HEK293 (cell line): ENCODE data around the gene TEX2.

Experiments
- CTCF ChIA-PET: fragments of 350-600 bp; formaldehyde crosslinking; extraction: SDS; loops from one replicate; lab custom pipeline; 2021; ENCODE audit warnings: antibody characterized with exemption; lab: Yijun Ruan, JAX
- POLR2A ChIA-PET: fragments of 300-600 bp; formaldehyde crosslinking; extraction: SDS; loops from one replicate; lab custom pipeline; 2020; ENCODE audit warnings: antibody characterized with exemption, inconsistent platforms; lab: Yijun Ruan, JAX
- H3K27ac ChIP-seq: fragments of 200-500 bp; sonication (Bioruptor generic); 2 replicates; pipeline ENCODE4 v1.5.1; 2014; ENCODE audit warnings: low read depth, low read length, control low read depth, inconsistent platforms; ENCODE audit errors: extremely low read depth
- H3K36me3 ChIP-seq, 2 experiments: fragments of 200-500 bp in 1 of 2; sonication (Bioruptor generic) in 1 of 2; 1 replicate in 1 of 2; 2 replicates in 1 of 2; pipeline ENCODE4 v1.5.1; 2014 to 2017; ENCODE audit warnings: inconsistent platforms in 2 of 2, low read length in 2 of 2; ENCODE audit not compliant: control insufficient read depth in 2 of 2, insufficient read depth in 1 of 2
- H3K4me1 ChIP-seq: fragments of 200-500 bp; sonication (Bioruptor generic); 2 replicates; pipeline ENCODE4 v1.5.1; 2014; ENCODE audit warnings: mild to moderate bottlenecking, low read length, inconsistent platforms; ENCODE audit not compliant: control insufficient read depth, insufficient read depth
- H3K4me3 ChIP-seq: 2 replicates; pipeline ENCODE4 v1.5.1; 2011; ENCODE audit warnings: low read depth, mild to moderate bottlenecking, control low read depth, low read length, moderate library complexity
- H3K9me3 ChIP-seq: fragments of 200-500 bp; sonication (Bioruptor generic); 2 replicates; pipeline ENCODE4 v1.5.1; 2014; ENCODE audit warnings: low read depth, low read length, inconsistent platforms; ENCODE audit not compliant: control insufficient read depth, insufficient read depth
- GLI4 ChIP-seq: fragments of 450-650 bp; formaldehyde crosslinking; IDR thresholded peaks from 2 replicates; pipeline ENCODE4 v1.5.1; 2016; ENCODE audit warnings: missing biosample characterization, missing genetic modification characterization
- KLF16 ChIP-seq: fragments of 450-650 bp; formaldehyde crosslinking; IDR thresholded peaks from 2 replicates; pipeline ENCODE4 v1.5.1; 2017; ENCODE audit warnings: missing biosample characterization, missing genetic modification characterization
- MZF1 ChIP-seq: fragments of 450-650 bp; formaldehyde crosslinking; IDR thresholded peaks from 2 replicates; pipeline ENCODE4 v1.5.1; 2017; ENCODE audit warnings: missing biosample characterization, missing genetic modification characterization, borderline replicate concordance
- PRDM1 ChIP-seq: fragments of 450-650 bp; formaldehyde crosslinking; IDR thresholded peaks from 2 replicates; pipeline ENCODE4; 2016; ENCODE audit warnings: missing biosample characterization, missing genetic modification characterization
- RBAK ChIP-seq: fragments of 450-650 bp; formaldehyde crosslinking; IDR thresholded peaks from 2 replicates; pipeline ENCODE4 v1.5.1; 2016; ENCODE audit warnings: missing biosample characterization, missing genetic modification characterization
- SETDB1 ChIP-seq: IDR thresholded peaks from one replicate; pipeline ENCODE4 v1.6.1; 2017; ENCODE audit warnings: mild to moderate bottlenecking, low read length, moderate library complexity, mixed read lengths; ENCODE audit not compliant: insufficient read length
- TRIM28 ChIP-seq: IDR thresholded peaks from 2 replicates; pipeline ENCODE4 v1.6.1; 2011; ENCODE audit warnings: low read length, control low read depth, borderline replicate concordance
- ZBTB1 ChIP-seq: fragments of 450-650 bp; formaldehyde crosslinking; IDR thresholded peaks from 2 replicates; pipeline ENCODE4 v1.5.1; 2016; ENCODE audit warnings: missing biosample characterization, missing genetic modification characterization
- ZFP3 ChIP-seq: fragments of 450-650 bp; formaldehyde crosslinking; IDR thresholded peaks from 2 replicates; pipeline ENCODE4 v1.5.1; 2016; ENCODE audit warnings: low read depth, missing biosample characterization, missing genetic modification characterization
- ZNF146 ChIP-seq: fragments of 450-650 bp; formaldehyde crosslinking; IDR thresholded peaks from 2 replicates; pipeline ENCODE4 v1.5.1; 2016; ENCODE audit warnings: missing biosample characterization, missing genetic modification characterization
- ZNF155 ChIP-seq: fragments of 450-650 bp; formaldehyde crosslinking; IDR thresholded peaks from 2 replicates; pipeline ENCODE4 v1.5.1; 2016; ENCODE audit warnings: missing biosample characterization, missing genetic modification characterization
- ZNF324 ChIP-seq: fragments of 450-650 bp; formaldehyde crosslinking; IDR thresholded peaks from 2 replicates; pipeline ENCODE4 v1.5.1; 2016; ENCODE audit warnings: missing biosample characterization, missing genetic modification characterization
- ZNF48 ChIP-seq: fragments of 450-650 bp; formaldehyde crosslinking; IDR thresholded peaks from 2 replicates; pipeline ENCODE4 v1.5.1; 2016; ENCODE audit warnings: missing biosample characterization, missing genetic modification characterization
- ZNF626 ChIP-seq: fragments of 450-650 bp; sonication (Bioruptor Pico); formaldehyde crosslinking; IDR thresholded peaks from 2 replicates; pipeline ENCODE4 v1.5.1; 2018; ENCODE audit warnings: missing biosample characterization, missing genetic modification characterization, inconsistent platforms
- ZNF660 ChIP-seq: fragments of 450-650 bp; IDR thresholded peaks from 2 replicates; pipeline ENCODE4 v1.5.1; 2018; ENCODE audit warnings: missing biosample characterization, mild to moderate bottlenecking, missing genetic modification characterization
- TF ChIP-seq, protein P1 (sequence below): fragments of 450-650 bp; formaldehyde crosslinking; IDR thresholded peaks from 2 replicates; pipeline ENCODE4 v1.5.1; 2016; ENCODE audit warnings: missing biosample characterization, missing genetic modification characterization
- TF ChIP-seq, protein P2 (sequence below): fragments of 450-650 bp; formaldehyde crosslinking; IDR thresholded peaks from 2 replicates; pipeline ENCODE4 v1.5.1; 2016; ENCODE audit warnings: missing biosample characterization, missing genetic modification characterization
- TF ChIP-seq, protein P3 (sequence below): fragments of 450-650 bp; IDR thresholded peaks from 2 replicates; pipeline ENCODE4 v1.5.1; 2018; ENCODE audit warnings: missing biosample characterization, mild to moderate bottlenecking, missing genetic modification characterization
- TF ChIP-seq, protein P4 (sequence below): fragments of 450-650 bp; formaldehyde crosslinking; IDR thresholded peaks from 2 replicates; pipeline ENCODE4 v1.5.1; 2016; ENCODE audit warnings: missing biosample characterization, missing genetic modification characterization
- TF ChIP-seq, protein P5 (sequence below): fragments of 450-650 bp; IDR thresholded peaks from 2 replicates; pipeline ENCODE4 v1.5.1; 2018; ENCODE audit warnings: missing biosample characterization, missing genetic modification characterization

The TEX2 gene

DNA sequence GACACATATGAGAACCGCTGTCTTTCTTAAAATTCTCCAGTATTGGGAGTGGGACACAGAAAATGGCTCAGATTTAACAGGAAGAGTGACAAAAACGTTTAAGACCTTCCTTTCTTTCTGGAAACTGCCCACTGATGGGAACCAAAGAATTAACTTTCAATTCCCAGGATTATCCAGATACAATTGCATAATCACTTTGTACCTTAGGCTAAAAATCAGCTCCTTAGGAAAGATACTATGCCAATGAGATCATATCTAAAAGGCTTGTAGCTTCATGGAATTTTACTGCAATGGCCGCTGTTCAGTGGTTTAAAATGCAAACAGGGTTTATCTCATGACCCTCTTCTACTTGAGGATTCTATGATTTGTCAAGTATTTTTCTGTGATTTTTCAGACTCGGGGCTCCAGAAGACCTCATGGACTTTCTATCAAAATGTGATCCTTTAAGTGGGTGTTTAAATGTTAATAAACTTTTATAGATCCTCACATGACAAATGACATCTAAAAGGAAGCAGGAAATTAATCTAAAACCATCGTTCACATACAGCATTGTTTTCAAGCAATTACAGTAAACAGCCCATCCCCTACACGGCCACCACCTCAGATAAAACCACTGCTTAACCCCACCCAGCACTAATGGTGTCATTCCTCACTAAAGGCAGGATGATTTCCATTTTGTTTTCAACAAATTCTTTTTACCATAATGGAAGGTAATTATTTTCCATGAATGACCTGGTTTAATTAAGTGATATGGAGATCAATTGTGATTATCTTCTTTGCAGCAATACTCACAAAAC lies 101.5 kb downstream of the TEX2 start:
- H3K36me3 ChIP-seq: peaks cover 0 to 9% of the 10 kb centered on the region in 2 experiments; a peak in 2 of 3 replicates
- ChIA-PET POLR2A (interaction anchor here (0.6 to 3.7 kb wide), 2 partner anchors 16 to 45 kb away, joined by 8 to 15 read pairs; no protein-coding TSS in a partner anchor), CTCF (interaction anchor here (0.7 to 1.5 kb wide), 3 partner anchors 126 to 137 kb away, joined by 3 read pairs; no protein-coding TSS in a partner anchor)
- no peak overlapping the region for H3K27ac ChIP-seq
- TF ChIP-seq, protein P1, sequence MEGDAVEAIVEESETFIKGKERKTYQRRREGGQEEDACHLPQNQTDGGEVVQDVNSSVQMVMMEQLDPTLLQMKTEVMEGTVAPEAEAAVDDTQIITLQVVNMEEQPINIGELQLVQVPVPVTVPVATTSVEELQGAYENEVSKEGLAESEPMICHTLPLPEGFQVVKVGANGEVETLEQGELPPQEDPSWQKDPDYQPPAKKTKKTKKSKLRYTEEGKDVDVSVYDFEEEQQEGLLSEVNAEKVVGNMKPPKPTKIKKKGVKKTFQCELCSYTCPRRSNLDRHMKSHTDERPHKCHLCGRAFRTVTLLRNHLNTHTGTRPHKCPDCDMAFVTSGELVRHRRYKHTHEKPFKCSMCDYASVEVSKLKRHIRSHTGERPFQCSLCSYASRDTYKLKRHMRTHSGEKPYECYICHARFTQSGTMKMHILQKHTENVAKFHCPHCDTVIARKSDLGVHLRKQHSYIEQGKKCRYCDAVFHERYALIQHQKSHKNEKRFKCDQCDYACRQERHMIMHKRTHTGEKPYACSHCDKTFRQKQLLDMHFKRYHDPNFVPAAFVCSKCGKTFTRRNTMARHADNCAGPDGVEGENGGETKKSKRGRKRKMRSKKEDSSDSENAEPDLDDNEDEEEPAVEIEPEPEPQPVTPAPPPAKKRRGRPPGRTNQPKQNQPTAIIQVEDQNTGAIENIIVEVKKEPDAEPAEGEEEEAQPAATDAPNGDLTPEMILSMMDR (tag by site-specific recombination): no peak
- TF ChIP-seq SETDB1 (no peak), ZNF146 (no peak), ZNF155 (tag by site-specific recombination) (no peak), GLI4 (tag by site-specific recombination) (no peak), ZNF660 (0 out of 2 replicates have a peak, but pooled peaks have one; percentile 33), RBAK (no peak), PRDM1 (tag by site-specific recombination) (peak; percentile 73), ZNF48 (tag by site-specific recombination) (no peak)
- no peaks in the 10 kb centered on the region for H3K9me3 ChIP-seq
- no peaks in the 10 kb centered on the region for H3K4me1 ChIP-seq
- H3K4me3 ChIP-seq: no peak overlapping the region

DNA sequence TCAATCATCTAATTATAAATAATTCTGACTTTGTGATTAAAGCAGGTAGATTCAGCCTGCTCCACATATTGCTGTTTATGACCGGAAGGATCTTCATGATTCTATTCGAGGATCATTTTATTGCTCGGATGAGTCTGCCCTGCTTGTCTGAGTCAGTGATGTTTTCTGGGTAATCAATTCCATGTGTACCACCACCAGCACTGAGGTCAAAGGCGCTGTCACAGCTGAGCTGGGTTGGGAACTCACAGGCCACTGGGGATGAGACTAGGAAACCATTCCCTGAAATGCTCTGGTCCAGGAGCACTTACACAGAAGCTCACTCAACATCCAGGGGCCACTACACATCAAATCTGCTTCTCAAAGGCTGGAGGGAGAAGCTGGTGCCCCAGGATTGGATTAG lies 102.7 kb downstream of the TEX2 start:
- Histone ChIP-seq H3K4me1 (no peaks in the 10 kb centered on the region), H3K27ac (no peak overlapping the region), H3K4me3 (no peak overlapping the region), H3K9me3 (no peaks in the 10 kb centered on the region), H3K36me3 (peaks cover 0 to 3% of the 10 kb centered on the region in 2 experiments; a peak in 2 of 3 replicates)
- TF ChIP-seq TRIM28 (no peak), ZFP3 (tag by site-specific recombination) (no peak), MZF1 (tag by site-specific recombination) (no peak), KLF16 (no peak), ZBTB1 (tag by site-specific recombination) (no peak)
- TF ChIP-seq, protein P2, sequence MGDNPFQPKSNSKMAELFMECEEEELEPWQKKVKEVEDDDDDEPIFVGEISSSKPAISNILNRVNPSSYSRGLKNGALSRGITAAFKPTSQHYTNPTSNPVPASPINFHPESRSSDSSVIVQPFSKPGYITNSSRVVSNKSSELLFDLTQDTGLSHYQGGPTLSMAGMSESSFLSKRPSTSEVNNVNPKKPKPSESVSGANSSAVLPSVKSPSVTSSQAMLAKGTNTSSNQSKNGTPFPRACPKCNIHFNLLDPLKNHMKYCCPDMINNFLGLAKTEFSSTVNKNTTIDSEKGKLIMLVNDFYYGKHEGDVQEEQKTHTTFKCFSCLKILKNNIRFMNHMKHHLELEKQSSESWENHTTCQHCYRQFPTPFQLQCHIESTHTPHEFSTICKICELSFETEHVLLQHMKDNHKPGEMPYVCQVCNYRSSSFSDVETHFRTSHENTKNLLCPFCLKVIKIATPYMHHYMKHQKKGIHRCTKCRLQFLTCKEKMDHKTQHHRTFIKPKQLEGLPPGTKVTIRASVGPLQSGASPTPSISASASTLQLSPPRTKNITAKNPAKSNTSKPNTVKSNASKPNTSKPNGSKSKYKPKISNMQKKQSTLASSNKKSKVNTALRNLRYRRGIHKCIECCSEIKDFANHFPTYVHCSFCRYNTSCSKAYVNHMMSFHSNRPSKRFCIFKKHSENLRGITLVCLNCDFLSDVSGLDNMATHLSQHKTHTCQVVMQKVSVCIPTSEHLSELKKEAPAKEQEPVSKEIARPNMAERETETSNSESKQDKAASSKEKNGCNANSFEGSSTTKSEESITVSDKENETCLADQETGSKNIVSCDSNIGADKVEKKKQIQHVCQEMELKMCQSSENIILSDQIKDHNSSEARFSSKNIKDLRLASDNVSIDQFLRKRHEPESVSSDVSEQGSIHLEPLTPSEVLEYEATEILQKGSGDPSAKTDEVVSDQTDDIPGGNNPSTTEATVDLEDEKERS (tag by site-specific recombination): no peak
- CTCF ChIA-PET: interaction anchor here (0.6 to 1.1 kb wide), 3 partner anchors 26 to 611 kb away, joined by 3 to 4 read pairs (median 3); no protein-coding TSS in a partner anchor
- POLR2A ChIA-PET: no interaction called here

DNA sequence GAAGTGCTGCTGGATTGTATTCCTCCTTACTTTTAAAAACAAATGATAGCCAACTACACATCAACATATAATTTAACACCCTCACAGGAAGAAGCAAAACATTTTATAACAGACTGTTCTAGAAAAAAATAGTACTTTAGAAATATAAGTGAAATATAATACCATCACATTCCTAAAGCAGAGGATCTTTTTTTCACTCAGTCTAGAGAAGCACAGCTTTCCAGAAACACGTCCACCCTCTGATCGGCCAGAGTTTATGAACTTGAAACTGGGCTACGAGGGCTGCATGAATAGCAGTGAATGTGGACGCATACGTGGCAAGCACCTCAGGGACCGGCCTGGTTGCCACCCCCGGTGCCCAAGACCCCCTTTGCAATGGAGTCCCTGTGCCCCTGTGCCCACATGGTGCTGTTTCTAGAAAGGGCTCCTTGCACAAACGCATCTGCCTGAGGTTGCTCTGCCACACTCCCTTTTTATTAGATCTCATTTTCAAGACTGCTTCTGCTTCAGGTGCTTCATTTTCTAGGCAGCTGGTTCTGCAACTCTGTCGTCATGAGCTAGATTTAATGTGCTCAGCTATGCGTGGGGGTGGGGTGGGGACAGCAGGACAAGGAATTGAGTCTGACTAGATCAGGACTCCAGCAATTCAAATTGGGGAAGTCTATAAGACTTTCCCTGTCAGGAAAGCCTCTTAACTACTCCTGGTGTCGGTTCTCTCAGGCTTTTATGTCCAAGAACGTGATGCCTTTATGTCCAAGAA lies 104.0 kb downstream of the TEX2 start:
- Histone ChIP-seq H3K4me3 (no peak overlapping the region), H3K36me3 (peaks cover 0 to under 1% of the 10 kb centered on the region in 2 experiments; a peak in 1 of 3 replicates), H3K4me1 (no peaks in the 10 kb centered on the region), H3K9me3 (no peaks in the 10 kb centered on the region), H3K27ac (no peak overlapping the region)
- CTCF ChIA-PET: interaction anchor here (0.5 to 1.1 kb wide), 2 partner anchors 25 to 150 kb away, joined by 3 to 8 read pairs; no protein-coding TSS in a partner anchor
- POLR2A ChIA-PET: interaction anchor here (1.0 to 1.6 kb wide), 2 partner anchors 12 to 13 kb away, joined by 3 to 4 read pairs; no protein-coding TSS in a partner anchor
- TF ChIP-seq, protein P3, sequence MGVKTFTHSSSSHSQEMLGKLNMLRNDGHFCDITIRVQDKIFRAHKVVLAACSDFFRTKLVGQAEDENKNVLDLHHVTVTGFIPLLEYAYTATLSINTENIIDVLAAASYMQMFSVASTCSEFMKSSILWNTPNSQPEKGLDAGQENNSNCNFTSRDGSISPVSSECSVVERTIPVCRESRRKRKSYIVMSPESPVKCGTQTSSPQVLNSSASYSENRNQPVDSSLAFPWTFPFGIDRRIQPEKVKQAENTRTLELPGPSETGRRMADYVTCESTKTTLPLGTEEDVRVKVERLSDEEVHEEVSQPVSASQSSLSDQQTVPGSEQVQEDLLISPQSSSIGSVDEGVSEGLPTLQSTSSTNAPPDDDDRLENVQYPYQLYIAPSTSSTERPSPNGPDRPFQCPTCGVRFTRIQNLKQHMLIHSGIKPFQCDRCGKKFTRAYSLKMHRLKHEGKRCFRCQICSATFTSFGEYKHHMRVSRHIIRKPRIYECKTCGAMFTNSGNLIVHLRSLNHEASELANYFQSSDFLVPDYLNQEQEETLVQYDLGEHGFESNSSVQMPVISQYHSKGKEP (tag by site-specific recombination): no peak
- TF ChIP-seq ZNF324 (tag by site-specific recombination) (no peak), ZNF626 (no peak)
- TF ChIP-seq, protein P4, sequence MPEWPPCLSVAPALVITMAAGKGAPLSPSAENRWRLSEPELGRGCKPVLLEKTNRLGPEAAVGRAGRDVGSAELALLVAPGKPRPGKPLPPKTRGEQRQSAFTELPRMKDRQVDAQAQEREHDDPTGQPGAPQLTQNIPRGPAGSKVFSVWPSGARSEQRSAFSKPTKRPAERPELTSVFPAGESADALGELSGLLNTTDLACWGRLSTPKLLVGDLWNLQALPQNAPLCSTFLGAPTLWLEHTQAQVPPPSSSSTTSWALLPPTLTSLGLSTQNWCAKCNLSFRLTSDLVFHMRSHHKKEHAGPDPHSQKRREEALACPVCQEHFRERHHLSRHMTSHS (tag by site-specific recombination): no peak
- TF ChIP-seq, protein P5, sequence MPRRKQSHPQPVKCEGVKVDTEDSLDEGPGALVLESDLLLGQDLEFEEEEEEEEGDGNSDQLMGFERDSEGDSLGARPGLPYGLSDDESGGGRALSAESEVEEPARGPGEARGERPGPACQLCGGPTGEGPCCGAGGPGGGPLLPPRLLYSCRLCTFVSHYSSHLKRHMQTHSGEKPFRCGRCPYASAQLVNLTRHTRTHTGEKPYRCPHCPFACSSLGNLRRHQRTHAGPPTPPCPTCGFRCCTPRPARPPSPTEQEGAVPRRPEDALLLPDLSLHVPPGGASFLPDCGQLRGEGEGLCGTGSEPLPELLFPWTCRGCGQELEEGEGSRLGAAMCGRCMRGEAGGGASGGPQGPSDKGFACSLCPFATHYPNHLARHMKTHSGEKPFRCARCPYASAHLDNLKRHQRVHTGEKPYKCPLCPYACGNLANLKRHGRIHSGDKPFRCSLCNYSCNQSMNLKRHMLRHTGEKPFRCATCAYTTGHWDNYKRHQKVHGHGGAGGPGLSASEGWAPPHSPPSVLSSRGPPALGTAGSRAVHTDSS (tag by site-specific recombination): no peak
